ENCODE data around the gene E2F4.

Gene E2F4

DNA sequence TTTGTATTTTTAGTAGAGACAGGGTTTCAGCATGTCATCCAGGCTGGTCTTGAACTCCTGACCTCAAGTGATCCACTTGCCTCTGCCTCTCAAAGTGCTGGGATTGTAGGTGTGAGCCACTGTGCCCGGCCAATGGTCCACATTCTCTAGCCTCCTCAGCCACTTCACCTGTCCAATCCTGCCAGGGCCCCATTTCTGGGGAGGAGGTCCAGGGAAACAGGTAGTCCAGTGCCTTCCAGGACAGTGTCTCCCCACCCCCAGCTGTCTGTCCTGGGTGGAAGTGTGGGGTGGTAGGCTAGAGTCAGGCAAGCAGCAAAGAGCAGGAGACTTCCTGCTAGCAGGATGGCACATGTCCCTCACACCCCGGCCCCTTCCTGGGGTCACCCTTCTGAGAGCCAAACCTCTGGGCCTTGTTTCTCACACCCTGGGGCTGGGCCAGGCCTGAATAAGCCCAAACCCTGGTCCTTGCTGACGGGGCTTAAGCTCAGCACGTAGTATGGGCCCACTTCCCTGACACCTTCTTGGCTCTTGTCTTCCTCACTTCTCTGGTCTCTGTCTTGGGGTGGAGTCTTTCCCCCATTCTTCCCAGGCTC, 50.3 kb downstream of the E2F4 start:
- Histone ChIP-seq H3F3A (ENCODE audit: insufficient read depth, low read length) (peaks cover 36% of the 10 kb centered on the region), H3K4me2 (ENCODE audit: low read depth, low read length) (no peak overlapping the region), H3K79me2 (ENCODE audit: low read length) (peaks cover 63% of the 10 kb centered on the region)

DNA sequence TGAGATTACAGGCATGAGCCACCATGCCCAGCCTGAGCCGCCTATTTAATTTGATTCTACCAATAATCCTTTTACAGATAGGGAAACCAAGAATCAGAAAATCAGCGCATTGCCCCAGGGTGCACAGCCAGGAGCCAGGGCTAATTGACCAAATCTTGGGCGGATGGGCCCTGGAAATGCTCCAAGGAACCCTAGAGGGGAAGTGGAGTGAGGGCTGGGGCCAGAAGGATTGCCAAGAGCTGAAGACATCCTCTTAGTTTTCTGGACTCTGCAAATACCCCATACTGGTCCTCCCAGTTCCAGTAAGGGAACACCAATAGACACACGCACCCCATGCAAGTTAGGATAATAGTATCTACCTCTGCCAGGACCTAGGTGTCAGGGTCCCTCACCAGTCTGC, 51.5 kb downstream of the E2F4 start:
- TF ChIP-seq EZH2phosphoT487 (IDR thresholded peaks at IDR 0.05; ENCODE audit: low read length) (no peak), EZH2 (optimal IDR thresholded peaks at IDR 0.05; ENCODE audit: low read depth, low read length) (no peak)
- TF ChIP-seq, protein P1, sequence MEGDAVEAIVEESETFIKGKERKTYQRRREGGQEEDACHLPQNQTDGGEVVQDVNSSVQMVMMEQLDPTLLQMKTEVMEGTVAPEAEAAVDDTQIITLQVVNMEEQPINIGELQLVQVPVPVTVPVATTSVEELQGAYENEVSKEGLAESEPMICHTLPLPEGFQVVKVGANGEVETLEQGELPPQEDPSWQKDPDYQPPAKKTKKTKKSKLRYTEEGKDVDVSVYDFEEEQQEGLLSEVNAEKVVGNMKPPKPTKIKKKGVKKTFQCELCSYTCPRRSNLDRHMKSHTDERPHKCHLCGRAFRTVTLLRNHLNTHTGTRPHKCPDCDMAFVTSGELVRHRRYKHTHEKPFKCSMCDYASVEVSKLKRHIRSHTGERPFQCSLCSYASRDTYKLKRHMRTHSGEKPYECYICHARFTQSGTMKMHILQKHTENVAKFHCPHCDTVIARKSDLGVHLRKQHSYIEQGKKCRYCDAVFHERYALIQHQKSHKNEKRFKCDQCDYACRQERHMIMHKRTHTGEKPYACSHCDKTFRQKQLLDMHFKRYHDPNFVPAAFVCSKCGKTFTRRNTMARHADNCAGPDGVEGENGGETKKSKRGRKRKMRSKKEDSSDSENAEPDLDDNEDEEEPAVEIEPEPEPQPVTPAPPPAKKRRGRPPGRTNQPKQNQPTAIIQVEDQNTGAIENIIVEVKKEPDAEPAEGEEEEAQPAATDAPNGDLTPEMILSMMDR (IDR thresholded peaks at IDR 0.05; ENCODE audit: low read length), result no peak
- peaks cover 44% of the 10 kb centered on the region for H3F3A ChIP-seq (ENCODE audit: insufficient read depth, low read length)
- H3K4me1 ChIP-seq (ENCODE audit: low read length), result peaks cover 30% of the 10 kb centered on the region
- H4K20me1 ChIP-seq (ENCODE audit: insufficient read depth, low read length), result no peaks in the 10 kb centered on the region
- H3K9ac ChIP-seq (ENCODE audit: low read length), result peak overlapping the region; percentile 80; the same call in 1 of the 2 replicates
- no peak for DNase-seq
- no peaks in the 10 kb centered on the region for H3K9me2 ChIP-seq (replicated peaks; ENCODE audit: insufficient read depth, low read length)
- H3K4me2 ChIP-seq (ENCODE audit: low read depth, low read length), result peak overlapping the region; percentile 79
- H2AFZ ChIP-seq (ENCODE audit: low read length), result no peak overlapping the region
- peak overlapping the region; percentile 93; the same call in 1 of the 2 replicates for H3K4me3 ChIP-seq (ENCODE audit: low read length)
- H3K9me3 ChIP-seq (replicated peaks; ENCODE audit: insufficient read depth, low read length), result no peaks in the 10 kb centered on the region
- peak overlapping the region; percentile 85; the same call in 1 of the 2 replicates for H3K27ac ChIP-seq (ENCODE audit: low read length)
- no peaks in the 10 kb centered on the region for H3K36me3 ChIP-seq (replicated peaks; ENCODE audit: insufficient read depth, low read length)
- no peaks in the 10 kb centered on the region for H3K27me3 ChIP-seq (replicated peaks; ENCODE audit: insufficient read depth, low read length)
- H3K79me2 ChIP-seq (ENCODE audit: low read length), result peaks cover 63% of the 10 kb centered on the region

More for the DNA sequence above, 50.3 kb downstream of the E2F4 start:
- H3K9me3 ChIP-seq (replicated peaks; ENCODE audit: insufficient read depth, low read length), result no peaks in the 10 kb centered on the region
- H2AFZ ChIP-seq (ENCODE audit: low read length), result no peak overlapping the region
- DNase-seq, result no peak
- H3K4me3 ChIP-seq (ENCODE audit: low read length), result no peak overlapping the region
- H3K9ac ChIP-seq (ENCODE audit: low read length), result no peak overlapping the region
- H3K36me3 ChIP-seq (replicated peaks; ENCODE audit: insufficient read depth, low read length), result no peaks in the 10 kb centered on the region
- H4K20me1 ChIP-seq (ENCODE audit: insufficient read depth, low read length), result no peaks in the 10 kb centered on the region
- H3K9me2 ChIP-seq (replicated peaks; ENCODE audit: insufficient read depth, low read length), result no peaks in the 10 kb centered on the region
- TF ChIP-seq EZH2 (optimal IDR thresholded peaks at IDR 0.05; ENCODE audit: low read depth, low read length) (no peak), EZH2phosphoT487 (IDR thresholded peaks at IDR 0.05; ENCODE audit: low read length) (no peak)
- TF ChIP-seq, protein P1 (IDR thresholded peaks at IDR 0.05; ENCODE audit: low read length), result no peak
- no peak overlapping the region for H3K27ac ChIP-seq (ENCODE audit: low read length)
- no peaks in the 10 kb centered on the region for H3K27me3 ChIP-seq (replicated peaks; ENCODE audit: insufficient read depth, low read length)
- H3K4me1 ChIP-seq (ENCODE audit: low read length), result peaks cover 22% of the 10 kb centered on the region

DNA sequence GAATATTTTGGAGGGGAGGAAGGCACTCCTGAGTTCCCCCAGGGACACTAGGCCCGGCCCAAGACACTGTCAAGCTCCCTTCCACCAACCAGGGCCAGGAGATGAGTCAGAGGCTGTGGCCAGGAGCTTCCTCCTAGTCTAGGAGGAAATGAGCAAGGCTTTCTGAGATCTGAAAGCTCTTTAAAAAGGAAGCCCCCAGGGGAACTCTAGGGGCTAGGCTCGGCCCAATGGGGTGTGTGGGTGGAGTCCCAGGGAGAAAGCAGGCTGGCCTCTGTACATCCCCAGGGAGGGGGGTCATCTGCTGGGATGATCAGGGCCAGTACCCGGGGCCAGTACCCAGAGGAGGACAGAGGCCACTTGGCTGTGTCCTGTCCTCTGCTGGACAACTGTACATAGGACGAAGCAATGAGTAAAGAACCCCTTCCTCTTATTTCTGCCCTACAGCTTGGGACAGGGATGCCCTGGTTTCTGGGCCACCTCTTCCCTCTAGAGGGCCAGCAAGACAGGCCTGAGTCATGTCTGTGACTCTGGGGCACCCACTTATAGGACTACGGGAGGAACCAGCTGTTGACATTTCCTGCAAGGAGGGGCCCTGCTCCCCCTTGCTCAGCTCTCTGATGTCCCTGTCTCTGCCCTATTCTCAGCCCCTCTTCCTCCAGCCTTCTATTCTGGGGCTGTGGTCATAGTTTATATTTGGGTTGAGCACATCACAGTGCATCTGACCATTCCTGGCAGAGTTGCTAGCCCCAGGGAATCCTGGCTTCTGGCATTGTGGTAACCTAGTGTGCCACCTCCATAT, 52.6 kb downstream of the E2F4 start:
- Histone ChIP-seq H3K4me1 (ENCODE audit: low read length) (peaks cover 36% of the 10 kb centered on the region), H3K27me3 (replicated peaks; ENCODE audit: insufficient read depth, low read length) (peaks cover 7% of the 10 kb centered on the region), H3K9me2 (replicated peaks; ENCODE audit: insufficient read depth, low read length) (no peaks in the 10 kb centered on the region), H3K79me2 (ENCODE audit: low read length) (peaks cover 56% of the 10 kb centered on the region), H4K20me1 (ENCODE audit: insufficient read depth, low read length) (no peaks in the 10 kb centered on the region), H3K27ac (ENCODE audit: low read length) (peak overlapping the region; percentile 85), H3K9ac (ENCODE audit: low read length) (peak overlapping the region; percentile 80), H3K4me2 (ENCODE audit: low read depth, low read length) (peak overlapping the region; percentile 79), H3K4me3 (ENCODE audit: low read length) (peak overlapping the region; percentile 93), H3F3A (ENCODE audit: insufficient read depth, low read length) (peaks cover 44% of the 10 kb centered on the region), H3K36me3 (replicated peaks; ENCODE audit: insufficient read depth, low read length) (no peaks in the 10 kb centered on the region), H3K9me3 (replicated peaks; ENCODE audit: insufficient read depth, low read length) (no peaks in the 10 kb centered on the region), H2AFZ (ENCODE audit: low read length) (peak overlapping the region; percentile 17; the same call in 1 of the 2 replicates)
- DNase-seq, result peak; percentile 88
- TF ChIP-seq EZH2 (optimal IDR thresholded peaks at IDR 0.05; ENCODE audit: low read depth, low read length) (no peak), EZH2phosphoT487 (IDR thresholded peaks at IDR 0.05; ENCODE audit: low read length) (no peak)
- TF ChIP-seq, protein P1 (IDR thresholded peaks at IDR 0.05; ENCODE audit: low read length), result 0 out of 2 replicates have a peak, but pooled peaks have one; percentile 5

Data from MM.1S (cell line).